ENCODE results near the gene PADI4.
"Not testable (repeated sequence)": the region's sequence is repeated elsewhere in the genome, so short reads cannot be mapped to it uniquely, and the experiment has no call there.

Gene PADI4

GRCh38 chr1:17342014-17342441, 34.0 kb downstream of the PADI4 start:
- no peaks in the 10 kb centered on the region for H3K27me3 ChIP-seq
- H3K4me3 ChIP-seq (ENCODE audit: low read depth in 1 of 2, low read length in 1 of 2): no peak overlapping the region
- peak overlapping the region; percentile 56 for H3K27ac ChIP-seq
- H3K36me3 ChIP-seq: peaks cover 100% of the 10 kb centered on the region
- no peak for TF ChIP-seq CTCF (IDR thresholded peaks at IDR 0.05)
- no peaks in the 10 kb centered on the region for H3K9me3 ChIP-seq
- no peaks in the 10 kb centered on the region for H3K4me1 ChIP-seq (ENCODE audit: control insufficient read depth in 1 of 2, insufficient read depth in 1 of 2, low read depth in 1 of 2, low read length in 1 of 2)

GRCh38 chr1:17345506-17345905, 37.5 kb downstream of the PADI4 start:
- not testable (repeated sequence) for H3K9me3 ChIP-seq; H3K27me3 ChIP-seq; H3K4me1 ChIP-seq (ENCODE audit: control insufficient read depth in 1 of 2, insufficient read depth in 1 of 2, low read depth in 1 of 2, low read length in 1 of 2); H3K4me3 ChIP-seq (ENCODE audit: low read depth in 1 of 2, low read length in 1 of 2)
- peaks cover 90% of the 10 kb centered on the region for H3K36me3 ChIP-seq
- peak overlapping the region; percentile 72 for H3K27ac ChIP-seq

- Histone ChIP-seq H3K4me3 (ENCODE audit: low read depth in 1 of 2, low read length in 1 of 2) (no peak overlapping the region), H3K4me1 (ENCODE audit: control insufficient read depth in 1 of 2, insufficient read depth in 1 of 2, low read depth in 1 of 2, low read length in 1 of 2) (no peaks in the 10 kb centered on the region), H3K27ac (peak overlapping the region; percentile 72), H3K27me3 (no peaks in the 10 kb centered on the region), H3K36me3 (peaks cover 88% of the 10 kb centered on the region), H3K9me3 (no peaks in the 10 kb centered on the region)
- TF ChIP-seq CTCF (IDR thresholded peaks at IDR 0.05): no peak
Measured at GRCh38 chr1:17346046-17346789, 38.2 kb downstream of the PADI4 start.

GRCh38 chr1:17347769-17348592, 40.0 kb downstream of the PADI4 start:
- Histone ChIP-seq H3K36me3 (peaks cover 87% of the 10 kb centered on the region), H3K9me3 (no peaks in the 10 kb centered on the region), H3K4me3 (ENCODE audit: low read depth in 1 of 2, low read length in 1 of 2) (no peak overlapping the region), H3K27ac (peak overlapping the region; percentile 72), H3K27me3 (no peaks in the 10 kb centered on the region), H3K4me1 (ENCODE audit: control insufficient read depth in 1 of 2, insufficient read depth in 1 of 2, low read depth in 1 of 2, low read length in 1 of 2) (no peaks in the 10 kb centered on the region)
- no peak for TF ChIP-seq CTCF (IDR thresholded peaks at IDR 0.05)

GRCh38 chr1:17348593-17349234, 40.7 kb downstream of the PADI4 start:
- Histone ChIP-seq H3K36me3 (peaks cover 87% of the 10 kb centered on the region), H3K4me1 (ENCODE audit: control insufficient read depth in 1 of 2, insufficient read depth in 1 of 2, low read depth in 1 of 2, low read length in 1 of 2) (no peaks in the 10 kb centered on the region), H3K9me3 (no peaks in the 10 kb centered on the region), H3K4me3 (ENCODE audit: low read depth in 1 of 2, low read length in 1 of 2) (no peak overlapping the region), H3K27ac (peak overlapping the region; percentile 72), H3K27me3 (no peaks in the 10 kb centered on the region)
- no peak for TF ChIP-seq CTCF (IDR thresholded peaks at IDR 0.05)
